K562 (cell line): ENCODE data around the gene RHOF. TPM values are rescaled to one million over a fixed set of nuclear protein-coding genes. Genes with fewer than 3 reads are reported as not detected.

ENCODE experiments used
- CHCHD3 ChIP-seq: fragments of 250-450 bp; sonication (Bioruptor Pico); IDR thresholded peaks from 2 replicates; pipeline ENCODE4 v2.1.2; 2022; ENCODE audit warnings: mild to moderate bottlenecking
- GATAD2A ChIP-seq: fragments of 450-650 bp; IDR thresholded peaks from 2 replicates; pipeline ENCODE4 v1.6.1; 2017
- NCOR1 ChIP-seq: fragments of 450-650 bp; IDR thresholded peaks from 2 replicates; pipeline ENCODE4 v1.6.1; 2016; ENCODE audit warnings: mild to moderate bottlenecking, moderate library complexity
- PATZ1 ChIP-seq: fragments of 250-450 bp; sonication (Bioruptor Pico); IDR thresholded peaks from 2 replicates; pipeline ENCODE4 v1.5.0; 2020; ENCODE audit warnings: mild to moderate bottlenecking, borderline replicate concordance
- SIX5 ChIP-seq, 2 experiments: IDR thresholded peaks; 2 replicates each; pipeline ENCODE4 v1.6.1; 2011; ENCODE audit warnings: low read length in 2 of 2, borderline replicate concordance in 1 of 2, low read depth in 1 of 2, mild to moderate bottlenecking in 1 of 2, moderate library complexity in 1 of 2; ENCODE audit not compliant: insufficient read depth in 1 of 2
- TAF1 ChIP-seq: IDR thresholded peaks from 2 replicates; pipeline ENCODE4 v1.6.1; 2011; ENCODE audit warnings: mild to moderate bottlenecking, low read length, moderate library complexity; ENCODE audit not compliant: insufficient read depth, control insufficient read depth, severe bottlenecking; ENCODE audit errors: extremely low read depth
- ZC3H11A ChIP-seq: IDR thresholded peaks from 2 replicates; pipeline ENCODE4 v1.6.1; 2012; ENCODE audit warnings: low read depth, low read length, improper control_type of control experiment
- ZNF253 ChIP-seq: fragments of 250-450 bp; sonication (Bioruptor Pico); conservative IDR thresholded peaks from 2 replicates; pipeline ENCODE4 v1.6.1; 2021; ENCODE audit warnings: mild to moderate bottlenecking
- ZNF785 ChIP-seq: fragments of 250-450 bp; sonication (Bioruptor Pico); IDR thresholded peaks from 2 replicates; pipeline ENCODE4 v1.4.0; 2020; ENCODE audit warnings: mild to moderate bottlenecking
- polyA plus RNA-seq, 8 experiments: library from polyadenylated mRNA; depleted of rRNA in 4 of 8; stranded (reverse) in 5 of 8; unstranded in 3 of 8; fragments of >200 nt; fragmentation: Nextera tagmentation in 2 of 8; fragmentation: Illumina TruSeq in 1 of 8; extraction: Ambion mirVana in 2 of 8; extraction: Trizol in 1 of 8; gene quantifications; 2 replicates each; pipeline versions ENCODE4 v1.2.1 to v1.2.3, GENCODE V29; 2011 to 2014; ENCODE audit warnings: inconsistent platforms in 1 of 8, missing spikeins in 1 of 8
- total RNA-seq, 7 experiments: library from RNA; depleted of rRNA in 6 of 7; stranded (reverse); fragments of >200 nt in 6 of 7; fragmentation: Illumina TruSeq in 2 of 7; extraction: Trizol in 2 of 7; gene quantifications; 2 replicates each; pipeline versions ENCODE4 v1.2.1 to v1.2.3, GENCODE V29; 2011 to 2021; ENCODE audit warnings: low replicate concordance in 1 of 7
- TF ChIP-seq, protein P1 (sequence below): sonication (generic); formaldehyde crosslinking; IDR thresholded peaks from 2 replicates; pipeline ENCODE4 v1.8.1; 2023; ENCODE audit warnings: missing genetic modification reagents, mild to moderate bottlenecking, borderline replicate concordance
- TF ChIP-seq, protein P2 (sequence below), 2 experiments: fragments of 450-650 bp; IDR thresholded peaks; 2 replicates each; pipeline ENCODE4 v1.6.1; 2016; ENCODE audit warnings: mild to moderate bottlenecking in 2 of 2, borderline replicate concordance in 1 of 2, low read depth in 1 of 2, moderate library complexity in 1 of 2

RHOF gene
- total and polyA plus RNA-seq, 9 of the 15 experiments (the other 6 are each of a cell fraction or from before 2014, with no cell fraction given) = 0.13 to 10.1 (median 4.0) TPM

- TF ChIP-seq, protein P1, sequence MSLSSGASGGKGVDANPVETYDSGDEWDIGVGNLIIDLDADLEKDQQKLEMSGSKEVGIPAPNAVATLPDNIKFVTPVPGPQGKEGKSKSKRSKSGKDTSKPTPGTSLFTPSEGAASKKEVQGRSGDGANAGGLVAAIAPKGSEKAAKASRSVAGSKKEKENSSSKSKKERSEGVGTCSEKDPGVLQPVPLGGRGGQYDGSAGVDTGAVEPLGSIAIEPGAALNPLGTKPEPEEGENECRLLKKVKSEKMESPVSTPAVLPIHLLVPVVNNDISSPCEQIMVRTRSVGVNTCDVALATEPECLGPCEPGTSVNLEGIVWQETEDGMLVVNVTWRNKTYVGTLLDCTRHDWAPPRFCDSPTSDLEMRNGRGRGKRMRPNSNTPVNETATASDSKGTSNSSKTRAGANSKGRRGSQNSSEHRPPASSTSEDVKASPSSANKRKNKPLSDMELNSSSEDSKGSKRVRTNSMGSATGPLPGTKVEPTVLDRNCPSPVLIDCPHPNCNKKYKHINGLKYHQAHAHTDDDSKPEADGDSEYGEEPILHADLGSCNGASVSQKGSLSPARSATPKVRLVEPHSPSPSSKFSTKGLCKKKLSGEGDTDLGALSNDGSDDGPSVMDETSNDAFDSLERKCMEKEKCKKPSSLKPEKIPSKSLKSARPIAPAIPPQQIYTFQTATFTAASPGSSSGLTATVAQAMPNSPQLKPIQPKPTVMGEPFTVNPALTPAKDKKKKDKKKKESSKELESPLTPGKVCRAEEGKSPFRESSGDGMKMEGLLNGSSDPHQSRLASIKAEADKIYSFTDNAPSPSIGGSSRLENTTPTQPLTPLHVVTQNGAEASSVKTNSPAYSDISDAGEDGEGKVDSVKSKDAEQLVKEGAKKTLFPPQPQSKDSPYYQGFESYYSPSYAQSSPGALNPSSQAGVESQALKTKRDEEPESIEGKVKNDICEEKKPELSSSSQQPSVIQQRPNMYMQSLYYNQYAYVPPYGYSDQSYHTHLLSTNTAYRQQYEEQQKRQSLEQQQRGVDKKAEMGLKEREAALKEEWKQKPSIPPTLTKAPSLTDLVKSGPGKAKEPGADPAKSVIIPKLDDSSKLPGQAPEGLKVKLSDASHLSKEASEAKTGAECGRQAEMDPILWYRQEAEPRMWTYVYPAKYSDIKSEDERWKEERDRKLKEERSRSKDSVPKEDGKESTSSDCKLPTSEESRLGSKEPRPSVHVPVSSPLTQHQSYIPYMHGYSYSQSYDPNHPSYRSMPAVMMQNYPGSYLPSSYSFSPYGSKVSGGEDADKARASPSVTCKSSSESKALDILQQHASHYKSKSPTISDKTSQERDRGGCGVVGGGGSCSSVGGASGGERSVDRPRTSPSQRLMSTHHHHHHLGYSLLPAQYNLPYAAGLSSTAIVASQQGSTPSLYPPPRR (CRISPR knock-in tag) = no peak
- no peak for TF ChIP-seq ZC3H11A
- TF ChIP-seq PATZ1 (CRISPR knock-in tag) = no peak
- no peak for TF ChIP-seq GATAD2A
- TF ChIP-seq TAF1 = peak; percentile 81
- TF ChIP-seq, protein P2, sequence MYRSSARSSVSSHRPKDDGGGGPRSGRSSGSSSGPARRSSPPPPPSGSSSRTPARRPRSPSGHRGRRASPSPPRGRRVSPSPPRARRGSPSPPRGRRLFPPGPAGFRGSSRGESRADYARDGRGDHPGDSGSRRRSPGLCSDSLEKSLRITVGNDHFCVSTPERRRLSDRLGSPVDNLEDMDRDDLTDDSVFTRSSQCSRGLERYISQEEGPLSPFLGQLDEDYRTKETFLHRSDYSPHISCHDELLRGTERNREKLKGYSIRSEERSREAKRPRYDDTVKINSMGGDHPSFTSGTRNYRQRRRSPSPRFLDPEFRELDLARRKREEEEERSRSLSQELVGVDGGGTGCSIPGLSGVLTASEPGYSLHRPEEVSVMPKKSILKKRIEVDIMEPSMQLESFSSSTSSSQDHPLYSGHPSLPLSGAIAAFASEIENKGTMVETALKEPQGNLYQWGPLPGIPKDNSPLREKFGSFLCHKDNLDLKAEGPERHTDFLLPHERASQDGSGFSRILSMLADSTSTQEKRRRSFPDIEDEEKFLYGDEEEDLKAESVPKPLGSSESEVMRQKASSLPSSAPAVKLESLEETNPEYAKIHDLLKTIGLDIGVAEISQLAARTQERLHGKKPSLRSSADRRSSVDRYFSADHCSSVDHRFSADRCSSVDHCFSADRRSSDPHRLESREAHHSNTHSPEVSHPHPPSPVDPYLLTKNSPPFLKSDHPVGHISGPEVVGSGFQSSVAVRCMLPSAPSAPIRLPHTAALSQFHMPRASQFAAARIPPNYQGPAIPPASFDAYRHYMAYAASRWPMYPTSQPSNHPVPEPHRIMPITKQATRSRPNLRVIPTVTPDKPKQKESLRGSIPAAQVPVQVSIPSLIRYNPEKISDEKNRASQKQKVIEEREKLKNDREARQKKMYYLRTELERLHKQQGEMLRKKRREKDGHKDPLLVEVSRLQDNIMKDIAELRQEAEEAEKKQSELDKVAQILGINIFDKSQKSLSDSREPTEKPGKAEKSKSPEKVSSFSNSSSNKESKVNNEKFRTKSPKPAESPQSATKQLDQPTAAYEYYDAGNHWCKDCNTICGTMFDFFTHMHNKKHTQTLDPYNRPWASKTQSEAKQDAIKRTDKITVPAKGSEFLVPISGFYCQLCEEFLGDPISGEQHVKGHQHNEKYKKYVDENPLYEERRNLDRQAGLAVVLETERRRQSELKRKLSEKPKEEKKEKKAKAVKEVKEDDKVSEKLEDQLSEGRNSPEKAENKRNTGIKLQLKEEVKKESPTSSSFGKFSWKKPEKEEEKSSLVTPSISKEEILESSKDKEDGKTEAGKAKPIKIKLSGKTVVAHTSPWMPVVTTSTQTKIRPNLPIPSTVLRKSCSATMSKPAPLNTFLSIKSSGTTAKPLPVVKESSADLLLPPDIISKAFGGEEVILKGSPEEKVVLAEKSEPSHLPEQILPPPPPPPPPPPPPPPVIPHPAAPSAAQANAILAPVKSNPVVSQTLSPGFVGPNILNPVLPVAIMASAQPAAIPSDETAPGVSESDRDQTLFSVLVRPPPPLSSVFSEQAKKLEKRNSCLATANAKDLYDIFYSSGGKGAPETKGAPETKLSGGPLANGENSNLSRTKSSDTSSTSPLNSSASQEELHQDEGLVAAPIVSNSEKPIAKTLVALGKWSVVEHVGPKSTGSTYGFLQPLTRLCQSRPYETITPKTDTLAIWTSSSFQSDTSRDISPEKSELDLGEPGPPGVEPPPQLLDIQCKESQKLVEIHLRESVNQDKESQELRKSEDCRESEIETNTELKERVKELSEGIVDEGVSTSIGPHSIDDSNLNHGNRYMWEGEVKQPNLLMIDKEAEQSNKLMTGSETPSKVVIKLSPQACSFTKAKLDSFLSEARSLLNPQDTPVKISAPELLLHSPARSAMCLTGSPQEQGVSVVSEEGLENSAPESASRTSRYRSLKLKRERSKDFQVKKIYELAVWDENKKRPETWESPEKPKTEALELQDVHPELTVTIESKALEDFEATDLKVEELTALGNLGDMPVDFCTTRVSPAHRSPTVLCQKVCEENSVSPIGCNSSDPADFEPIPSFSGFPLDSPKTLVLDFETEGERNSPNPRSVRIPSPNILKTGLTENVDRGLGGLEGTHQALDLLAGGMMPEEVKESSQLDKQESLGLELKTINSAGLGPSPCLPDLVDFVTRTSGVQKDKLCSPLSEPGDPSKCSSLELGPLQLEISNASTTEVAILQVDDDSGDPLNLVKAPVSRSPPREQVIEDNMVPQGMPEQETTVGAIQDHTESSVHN (IDR thresholded peaks at IDR 0.05; ENCODE audit: borderline replicate concordance in 1 of 2, low read depth in 1 of 2) = no peak
- peak; percentile 59; the same call in 1 of the 2 replicates for TF ChIP-seq CHCHD3
- TF ChIP-seq NCOR1 = peak; percentile 17; the same call in 1 of the 2 replicates
- no peak for TF ChIP-seq ZNF253
- no peak for TF ChIP-seq SIX5 (IDR thresholded peaks at IDR 0.05; ENCODE audit: borderline replicate concordance in 1 of 2, insufficient read depth in 1 of 2, low read depth in 1 of 2, low read length in 2 of 2)
- TF ChIP-seq ZNF785 (CRISPR knock-in tag) = no peak
Observed at GRCh38 chr12:121802843-121803698, 9.6 kb upstream of the RHOF start (continued).
